ENCODE data around the gene TRAPPC6A. TPM values are rescaled to one million over a fixed set of nuclear protein-coding genes. Genes with fewer than 3 reads are reported as not detected.
A peak's percentile ranks its signal among the peaks of the same experiment; 100 is the strongest.

TRAPPC6A gene
- total RNA-seq, 1 experiment from 2014 or later, result 32.2 TPM

GRCh38 chr19:45138303-45138751, 39.7 kb downstream of the TRAPPC6A start:
- H3K9me3 ChIP-seq (ENCODE audit: low read length), result no peaks in the 10 kb centered on the region
- peaks cover 44% of the 10 kb centered on the region for H3K79me2 ChIP-seq (ENCODE audit: low read length)
- H3K4me1 ChIP-seq (ENCODE audit: low read length), result peaks cover 54% of the 10 kb centered on the region
- H3K4me2 ChIP-seq (ENCODE audit: low read depth, low read length, poor library complexity, severe bottlenecking), result peak overlapping the region; percentile 64
- no peak for DNase-seq
- no peaks in the 10 kb centered on the region for H3K36me3 ChIP-seq (ENCODE audit: insufficient read depth, low read length)
- peak overlapping the region; percentile 51; the same call in 1 of the 2 replicates for H3K4me3 ChIP-seq (ENCODE audit: low read length)
- no peaks in the 10 kb centered on the region for H4K20me1 ChIP-seq (ENCODE audit: insufficient read depth, low read depth, low read length)
- no peaks in the 10 kb centered on the region for H3K27me3 ChIP-seq (ENCODE audit: low read length)
- H2AFZ ChIP-seq (ENCODE audit: low read length), result no peak overlapping the region
- peak overlapping the region; percentile 68 for H3K9ac ChIP-seq (ENCODE audit: low read length)
- H3K27ac ChIP-seq (ENCODE audit: low read length), result peak overlapping the region; percentile 88
- H3K9me2 ChIP-seq (replicated peaks; ENCODE audit: insufficient read depth, low read length), result no peaks in the 10 kb centered on the region

GRCh38 chr19:45137179-45137761, 40.8 kb downstream of the TRAPPC6A start:
- DNase-seq, result peak; percentile 89
- Histone ChIP-seq H3K79me2 (ENCODE audit: low read length) (peaks cover 50% of the 10 kb centered on the region), H3K4me2 (ENCODE audit: low read depth, low read length, poor library complexity, severe bottlenecking) (peak overlapping the region; percentile 64), H3K9ac (ENCODE audit: low read length) (peak overlapping the region; percentile 68), H3K27me3 (ENCODE audit: low read length) (no peaks in the 10 kb centered on the region), H4K20me1 (ENCODE audit: insufficient read depth, low read depth, low read length) (no peaks in the 10 kb centered on the region), H3K4me1 (ENCODE audit: low read length) (peaks cover 55% of the 10 kb centered on the region), H2AFZ (ENCODE audit: low read length) (no peak overlapping the region), H3K27ac (ENCODE audit: low read length) (peak overlapping the region; percentile 88), H3K9me2 (replicated peaks; ENCODE audit: insufficient read depth, low read length) (no peaks in the 10 kb centered on the region), H3K4me3 (ENCODE audit: low read length) (peak overlapping the region; percentile 51), H3K36me3 (ENCODE audit: insufficient read depth, low read length) (no peaks in the 10 kb centered on the region), H3K9me3 (ENCODE audit: low read length) (no peaks in the 10 kb centered on the region)

- peaks cover 54% of the 10 kb centered on the region for H3K79me2 ChIP-seq (ENCODE audit: low read length)
- H3K27me3 ChIP-seq (ENCODE audit: low read length), result no peaks in the 10 kb centered on the region
- peak overlapping the region; percentile 51 for H3K4me3 ChIP-seq (ENCODE audit: low read length)
- H3K27ac ChIP-seq (ENCODE audit: low read length), result peak overlapping the region; percentile 88
- H3K9ac ChIP-seq (ENCODE audit: low read length), result peak overlapping the region; percentile 68
- peak overlapping the region; percentile 64 for H3K4me2 ChIP-seq (ENCODE audit: low read depth, low read length, poor library complexity, severe bottlenecking)
- H4K20me1 ChIP-seq (ENCODE audit: insufficient read depth, low read depth, low read length), result no peaks in the 10 kb centered on the region
- no peak overlapping the region for H2AFZ ChIP-seq (ENCODE audit: low read length)
- H3K9me3 ChIP-seq (ENCODE audit: low read length), result no peaks in the 10 kb centered on the region
- H3K9me2 ChIP-seq (replicated peaks; ENCODE audit: insufficient read depth, low read length), result no peaks in the 10 kb centered on the region
- peak; percentile 79 for DNase-seq
- peaks cover 58% of the 10 kb centered on the region for H3K4me1 ChIP-seq (ENCODE audit: low read length)
- no peaks in the 10 kb centered on the region for H3K36me3 ChIP-seq (ENCODE audit: insufficient read depth, low read length)
Measured at GRCh38 chr19:45136507-45137178, 41.4 kb downstream of the TRAPPC6A start.

GRCh38 chr19:45135176-45135885, 42.7 kb downstream of the TRAPPC6A start:
- Histone ChIP-seq H3K4me1 (ENCODE audit: low read length) (peaks cover 72% of the 10 kb centered on the region), H2AFZ (ENCODE audit: low read length) (no peak overlapping the region), H3K79me2 (ENCODE audit: low read length) (peaks cover 59% of the 10 kb centered on the region), H4K20me1 (ENCODE audit: insufficient read depth, low read depth, low read length) (no peaks in the 10 kb centered on the region), H3K27me3 (ENCODE audit: low read length) (no peaks in the 10 kb centered on the region), H3K9me2 (replicated peaks; ENCODE audit: insufficient read depth, low read length) (no peaks in the 10 kb centered on the region), H3K36me3 (ENCODE audit: insufficient read depth, low read length) (no peaks in the 10 kb centered on the region), H3K4me2 (ENCODE audit: low read depth, low read length, poor library complexity, severe bottlenecking) (no peak overlapping the region), H3K9me3 (ENCODE audit: low read length) (no peaks in the 10 kb centered on the region), H3K4me3 (ENCODE audit: low read length) (no peak overlapping the region), H3K9ac (ENCODE audit: low read length) (peak overlapping the region; percentile 55; the same call in 1 of the 2 replicates), H3K27ac (ENCODE audit: low read length) (peak overlapping the region; percentile 88)
- no peak for DNase-seq

GRCh38 chr19:45133661-45134060, 44.4 kb downstream of the TRAPPC6A start:
- H3K9me2 ChIP-seq (replicated peaks; ENCODE audit: insufficient read depth, low read length), result no peaks in the 10 kb centered on the region
- peak overlapping the region; percentile 88 for H3K27ac ChIP-seq (ENCODE audit: low read length)
- no peaks in the 10 kb centered on the region for H3K9me3 ChIP-seq (ENCODE audit: low read length)
- peak overlapping the region; percentile 40 for H3K9ac ChIP-seq (ENCODE audit: low read length)
- no peaks in the 10 kb centered on the region for H4K20me1 ChIP-seq (ENCODE audit: insufficient read depth, low read depth, low read length)
- no peak for DNase-seq
- H3K79me2 ChIP-seq (ENCODE audit: low read length), result peaks cover 53% of the 10 kb centered on the region
- H3K27me3 ChIP-seq (ENCODE audit: low read length), result no peaks in the 10 kb centered on the region
- H3K36me3 ChIP-seq (ENCODE audit: insufficient read depth, low read length), result no peaks in the 10 kb centered on the region
- H3K4me3 ChIP-seq (ENCODE audit: low read length), result no peak overlapping the region
- H3K4me2 ChIP-seq (ENCODE audit: low read depth, low read length, poor library complexity, severe bottlenecking), result peak overlapping the region; percentile 60
- no peak overlapping the region for H2AFZ ChIP-seq (ENCODE audit: low read length)
- H3K4me1 ChIP-seq (ENCODE audit: low read length), result peaks cover 80% of the 10 kb centered on the region

- H3K36me3 ChIP-seq (ENCODE audit: insufficient read depth, low read length), result no peaks in the 10 kb centered on the region
- peak overlapping the region; percentile 25; the same call in 1 of the 2 replicates for H3K4me3 ChIP-seq (ENCODE audit: low read length)
- no peaks in the 10 kb centered on the region for H3K27me3 ChIP-seq (ENCODE audit: low read length)
- peak; percentile 91 for DNase-seq
- peak overlapping the region; percentile 57 for H3K9ac ChIP-seq (ENCODE audit: low read length)
- peak overlapping the region; percentile 91 for H3K27ac ChIP-seq (ENCODE audit: low read length)
- no peak overlapping the region for H2AFZ ChIP-seq (ENCODE audit: low read length)
- H4K20me1 ChIP-seq (ENCODE audit: insufficient read depth, low read depth, low read length), result no peaks in the 10 kb centered on the region
- H3K4me1 ChIP-seq (ENCODE audit: low read length), result peaks cover 63% of the 10 kb centered on the region
- H3K9me3 ChIP-seq (ENCODE audit: low read length), result no peaks in the 10 kb centered on the region
- H3K9me2 ChIP-seq (replicated peaks; ENCODE audit: insufficient read depth, low read length), result no peaks in the 10 kb centered on the region
- H3K79me2 ChIP-seq (ENCODE audit: low read length), result peaks cover 61% of the 10 kb centered on the region
- H3K4me2 ChIP-seq (ENCODE audit: low read depth, low read length, poor library complexity, severe bottlenecking), result peak overlapping the region; percentile 52
Measured at GRCh38 chr19:45130888-45131615, 47.0 kb downstream of the TRAPPC6A start.

GRCh38 chr19:45130236-45130635, 47.8 kb downstream of the TRAPPC6A start:
- Histone ChIP-seq H4K20me1 (ENCODE audit: insufficient read depth, low read depth, low read length) (no peaks in the 10 kb centered on the region; the same call in 1 of the 2 replicates), H3K9me2 (replicated peaks; ENCODE audit: insufficient read depth, low read length) (no peaks in the 10 kb centered on the region), H3K9ac (ENCODE audit: low read length) (peak overlapping the region; percentile 35; the same call in 1 of the 2 replicates), H3K27ac (ENCODE audit: low read length) (peak overlapping the region; percentile 91), H3K4me3 (ENCODE audit: low read length) (peak overlapping the region; percentile 25; the same call in 1 of the 2 replicates), H3K36me3 (ENCODE audit: insufficient read depth, low read length) (no peaks in the 10 kb centered on the region), H3K4me1 (ENCODE audit: low read length) (peaks cover 61% of the 10 kb centered on the region), H3K27me3 (ENCODE audit: low read length) (no peaks in the 10 kb centered on the region), H3K4me2 (ENCODE audit: low read depth, low read length, poor library complexity, severe bottlenecking) (peak overlapping the region; percentile 52), H3K79me2 (ENCODE audit: low read length) (peaks cover 63% of the 10 kb centered on the region), H3K9me3 (ENCODE audit: low read length) (no peaks in the 10 kb centered on the region), H2AFZ (ENCODE audit: low read length) (no peak overlapping the region)
- no peak for DNase-seq
